ENCODE results near the gene PRTG.

- TF ChIP-seq CTCF (IDR thresholded peaks at IDR 0.05) (no peak), POLR2A (IDR thresholded peaks at IDR 0.05) (no peak)
These were observed 73.7 kb downstream of the PRTG start for GRCh38 chr15:55669270-55669669.
